Muscle layer of colon (tissue), 2 donors: ENCODE data around the gene ATP5PF.
"Not testable (repeated sequence)": the region's sequence is repeated elsewhere in the genome, so short reads cannot be mapped to it uniquely, and the experiment has no call there.

Source experiments
- H3K27ac ChIP-seq: one replicate; pipeline ENCODE4 v1.7.0; 2013; ENCODE audit warnings: low read depth, mild to moderate bottlenecking, low read length, moderate library complexity
- H3K27me3 ChIP-seq, 2 donors: one replicate each; pipeline ENCODE4 v1.7.0; 2013; ENCODE audit warnings: low read length in 2 of 2, mild to moderate bottlenecking in 2 of 2; ENCODE audit not compliant: insufficient read depth in 2 of 2, control insufficient read depth in 1 of 2
- H3K36me3 ChIP-seq: one replicate; pipeline ENCODE4 v1.7.0; 2013; ENCODE audit warnings: mild to moderate bottlenecking, low read length; ENCODE audit not compliant: insufficient read depth
- H3K4me1 ChIP-seq: one replicate; pipeline ENCODE4 v1.7.0; 2013; ENCODE audit warnings: mild to moderate bottlenecking, low read length; ENCODE audit not compliant: insufficient read depth
- H3K4me3 ChIP-seq, 2 donors: one replicate each; pipeline ENCODE4 v1.7.0; 2013; ENCODE audit warnings: low read length in 2 of 2, low read depth in 1 of 2, mild to moderate bottlenecking in 1 of 2, moderate library complexity in 1 of 2
- H3K9ac ChIP-seq: one replicate; pipeline ENCODE4 v1.7.0; 2013; ENCODE audit warnings: low read length
- H3K9me3 ChIP-seq: one replicate; pipeline ENCODE4 v1.7.0; 2013; ENCODE audit warnings: mild to moderate bottlenecking, low read length
- donor health status: abdominal sarcoma.
- donor health status: Adenocarcinoma of cecum.

ATP5PF gene, protein sequence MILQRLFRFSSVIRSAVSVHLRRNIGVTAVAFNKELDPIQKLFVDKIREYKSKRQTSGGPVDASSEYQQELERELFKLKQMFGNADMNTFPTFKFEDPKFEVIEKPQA

DNA sequence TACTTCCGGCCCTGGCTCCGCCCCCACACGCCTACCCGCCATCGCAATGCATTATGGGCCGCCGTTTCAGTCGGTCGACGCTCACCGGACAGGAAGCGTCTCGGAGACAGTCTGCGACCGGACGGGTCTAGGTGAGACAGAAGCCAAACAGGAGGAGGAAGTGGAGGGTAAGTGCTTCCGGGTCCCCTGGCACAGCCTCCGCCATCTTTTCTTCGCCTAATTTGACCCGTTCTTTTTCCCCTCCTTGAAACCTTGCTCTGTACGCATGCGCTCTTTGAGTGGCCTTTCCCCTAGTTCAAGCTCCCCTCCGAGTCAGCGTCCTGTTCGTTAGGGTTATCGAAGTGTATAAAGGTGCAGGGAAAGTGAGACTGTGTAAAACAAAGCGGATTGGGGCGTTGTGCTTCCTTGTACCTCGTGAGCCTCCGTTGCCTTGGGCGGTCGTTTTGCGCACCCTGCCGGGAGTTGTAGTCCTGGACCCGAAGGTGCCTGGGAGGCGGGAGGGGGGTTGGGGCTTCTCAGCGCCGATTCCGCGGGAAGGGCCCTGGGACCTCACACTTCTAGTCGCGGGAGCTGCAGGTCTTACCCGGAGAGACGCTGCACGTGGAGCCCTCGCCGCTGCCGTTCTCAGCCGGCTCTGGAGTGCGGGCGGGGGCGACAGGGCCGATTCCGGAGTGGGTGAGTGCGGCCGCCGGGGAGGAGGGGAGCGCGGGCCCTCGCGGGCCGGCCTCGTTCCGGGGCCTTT lies at the start of gene ATP5PF, which contains the start of gene GABPA:
TSS of gene ATP5PF (minus strand) at position 1 of the 742 bp plus-strand sequence. CDS start 5,110 bp downstream, outside the sequence.
TSS of gene GABPA (plus strand) at position 69 of the 742 bp plus-strand sequence. CDS start 6,627 bp downstream, outside the sequence.
- Histone ChIP-seq H3K27me3 (no peaks in the 10 kb centered on the region), H3K4me1 (peaks cover 26% of the 10 kb centered on the region), H3K9ac (peak within 1 kb of the TSS; percentile 97), H3K9me3 (no peaks in the 10 kb centered on the region), H3K27ac (peak within 1 kb of the TSS; percentile 94), H3K4me3 (peak within 1 kb of the TSS; percentile 78 to 94), H3K36me3 (peaks cover under 1% of the 10 kb centered on the region)

GRCh38 chr21:25778126-25778875 lies 43.6 kb upstream of the ATP5PF start:
- not testable (repeated sequence) for H3K4me1 ChIP-seq, H3K27me3 ChIP-seq, H3K27ac ChIP-seq, H3K9ac ChIP-seq, H3K9me3 ChIP-seq, H3K4me3 ChIP-seq, H3K36me3 ChIP-seq

DNA sequence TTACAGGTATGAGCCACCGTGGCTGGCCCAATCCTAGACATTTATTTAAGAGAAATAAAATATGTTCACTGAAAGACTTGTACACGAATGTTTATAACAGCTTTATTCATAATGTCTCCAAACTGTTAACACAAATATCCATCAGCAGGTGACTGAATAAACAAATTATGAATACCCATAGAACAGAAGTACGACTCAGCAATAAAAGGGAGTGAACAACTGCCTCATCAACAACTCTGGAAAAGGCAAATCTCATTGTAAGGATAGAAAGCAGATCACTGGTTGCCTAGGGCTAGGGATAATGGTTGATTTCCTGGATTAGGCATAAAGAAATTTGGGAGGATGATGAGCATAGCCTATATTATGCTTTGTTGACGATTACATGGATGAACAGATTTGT lies 41.7 kb upstream of the ATP5PF start:
- H3K9ac ChIP-seq, result no peak overlapping the region
- H3K4me1 ChIP-seq, result no peaks in the 10 kb centered on the region
- no peaks in the 10 kb centered on the region for H3K9me3 ChIP-seq
- H3K27me3 ChIP-seq, result no peaks in the 10 kb centered on the region
- no peak overlapping the region for H3K27ac ChIP-seq
- no peak overlapping the region for H3K4me3 ChIP-seq
- H3K36me3 ChIP-seq, result no peaks in the 10 kb centered on the region

GRCh38 chr21:25772686-25773085 lies 38.0 kb upstream of the ATP5PF start:
- no peak overlapping the region for H3K27ac ChIP-seq
- H3K9ac ChIP-seq, result no peak overlapping the region
- no peaks in the 10 kb centered on the region for H3K27me3 ChIP-seq
- H3K9me3 ChIP-seq, result no peaks in the 10 kb centered on the region
- H3K4me3 ChIP-seq, result no peak overlapping the region
- H3K4me1 ChIP-seq, result no peaks in the 10 kb centered on the region
- no peaks in the 10 kb centered on the region for H3K36me3 ChIP-seq

DNA sequence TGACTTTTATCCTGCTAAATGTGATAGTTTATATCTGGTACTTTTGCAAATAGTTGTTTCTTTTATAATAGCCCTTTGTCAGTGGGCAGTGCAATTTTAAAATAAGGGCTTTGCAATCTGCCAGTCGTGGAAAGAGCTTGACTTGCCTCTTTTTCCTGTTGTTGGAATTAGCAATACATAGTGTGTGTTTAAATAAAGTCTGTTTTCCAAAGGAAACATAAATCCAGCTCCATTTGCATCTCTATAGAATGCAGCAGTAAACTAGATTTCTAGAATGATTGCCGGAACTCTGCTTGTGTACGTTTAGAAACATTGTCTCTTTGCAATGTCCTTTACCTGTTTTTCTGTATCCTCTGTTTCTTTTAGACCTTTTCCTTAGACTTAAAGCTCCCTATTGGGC lies 33.2 kb upstream of the ATP5PF start:
- Histone ChIP-seq H3K36me3 (peaks cover 21% of the 10 kb centered on the region), H3K4me3 (no peak overlapping the region), H3K4me1 (no peaks in the 10 kb centered on the region), H3K27me3 (no peaks in the 10 kb centered on the region), H3K9ac (no peak overlapping the region), H3K9me3 (no peaks in the 10 kb centered on the region), H3K27ac (no peak overlapping the region)

DNA sequence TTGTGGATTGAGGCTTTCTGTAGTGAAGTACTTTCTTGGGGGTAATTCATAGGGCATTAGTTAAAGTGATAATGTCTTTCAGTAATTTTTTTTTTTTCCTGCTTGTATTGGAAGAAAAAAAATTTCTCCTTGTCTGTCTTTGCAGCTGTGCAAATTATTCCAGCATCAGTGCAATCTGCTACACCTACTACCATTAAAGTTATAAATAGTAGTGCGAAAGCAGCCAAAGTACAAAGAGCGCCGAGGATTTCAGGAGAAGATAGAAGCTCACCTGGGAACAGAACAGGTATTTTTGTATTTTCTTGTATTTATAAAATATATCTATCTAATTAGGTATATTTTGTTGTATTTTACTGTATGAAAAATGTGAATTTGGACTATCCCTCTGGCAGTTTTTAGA lies 29.4 kb upstream of the ATP5PF start:
- H3K4me1 ChIP-seq, result no peaks in the 10 kb centered on the region
- no peak overlapping the region for H3K27ac ChIP-seq
- peaks cover 45% of the 10 kb centered on the region for H3K36me3 ChIP-seq
- H3K4me3 ChIP-seq, result no peak overlapping the region
- H3K9ac ChIP-seq, result no peak overlapping the region
- H3K27me3 ChIP-seq, result no peaks in the 10 kb centered on the region
- no peaks in the 10 kb centered on the region for H3K9me3 ChIP-seq

GRCh38 chr21:25760677-25761076 lies 26.0 kb upstream of the ATP5PF start:
- H3K36me3 ChIP-seq, result peaks cover 50% of the 10 kb centered on the region
- no peaks in the 10 kb centered on the region for H3K27me3 ChIP-seq
- no peak overlapping the region for H3K9ac ChIP-seq
- H3K9me3 ChIP-seq, result no peaks in the 10 kb centered on the region
- no peak overlapping the region for H3K27ac ChIP-seq
- no peak overlapping the region for H3K4me3 ChIP-seq
- H3K4me1 ChIP-seq, result no peaks in the 10 kb centered on the region

GRCh38 chr21:25760061-25760460 lies 25.4 kb upstream of the ATP5PF start:
- peaks cover 43% of the 10 kb centered on the region for H3K36me3 ChIP-seq
- H3K4me3 ChIP-seq, result no peak overlapping the region
- no peaks in the 10 kb centered on the region for H3K4me1 ChIP-seq
- H3K27ac ChIP-seq, result no peak overlapping the region
- H3K9me3 ChIP-seq, result no peaks in the 10 kb centered on the region
- no peak overlapping the region for H3K9ac ChIP-seq
- H3K27me3 ChIP-seq, result no peaks in the 10 kb centered on the region

DNA sequence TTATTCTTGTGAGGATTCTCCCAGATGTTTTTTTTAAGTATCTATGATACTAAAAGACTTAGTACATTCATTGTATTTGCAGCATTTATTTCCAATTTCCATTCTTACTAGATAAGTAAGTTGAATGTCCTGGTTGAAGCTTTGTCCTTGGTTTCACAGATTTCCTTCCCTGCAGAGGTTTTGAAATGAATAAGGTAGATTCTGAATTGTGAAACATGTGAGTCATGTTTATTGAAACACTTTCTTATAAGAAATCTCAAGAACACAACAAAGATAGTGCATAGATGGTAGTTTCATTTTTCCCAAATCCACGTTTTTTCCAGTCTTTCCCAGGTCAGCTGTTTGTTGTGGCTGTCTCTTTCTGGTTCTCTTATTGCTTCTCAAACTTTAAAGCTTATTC lies 24.9 kb upstream of the ATP5PF start:
- H3K4me3 ChIP-seq, result no peak overlapping the region
- H3K9ac ChIP-seq, result no peak overlapping the region
- H3K4me1 ChIP-seq, result no peaks in the 10 kb centered on the region
- H3K27me3 ChIP-seq, result no peaks in the 10 kb centered on the region
- H3K9me3 ChIP-seq, result no peaks in the 10 kb centered on the region
- H3K27ac ChIP-seq, result no peak overlapping the region
- peaks cover 40% of the 10 kb centered on the region for H3K36me3 ChIP-seq

DNA sequence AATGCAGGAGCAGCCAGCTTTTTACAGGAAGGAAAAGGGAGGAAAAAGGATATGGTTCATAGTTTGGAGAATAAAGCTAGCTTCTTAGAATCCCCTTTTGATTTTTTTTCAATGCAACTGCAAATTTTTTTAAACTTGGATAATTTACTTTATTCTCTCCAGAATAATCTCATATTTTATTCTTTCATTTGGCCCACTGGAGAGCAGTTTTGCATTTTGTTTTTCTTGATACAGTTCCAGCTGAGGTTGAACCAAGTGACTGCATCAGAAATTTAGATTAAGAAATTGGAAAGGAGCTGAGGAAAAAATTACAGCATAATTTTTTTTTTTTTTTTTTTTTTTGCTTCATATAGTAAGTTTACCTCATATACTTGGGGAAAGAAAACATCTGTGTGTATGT lies 22.8 kb upstream of the ATP5PF start:
- Histone ChIP-seq H3K4me3 (no peak overlapping the region), H3K9ac (no peak overlapping the region), H3K36me3 (peaks cover 32% of the 10 kb centered on the region), H3K4me1 (no peaks in the 10 kb centered on the region), H3K27me3 (no peaks in the 10 kb centered on the region), H3K9me3 (no peaks in the 10 kb centered on the region), H3K27ac (no peak overlapping the region)

DNA sequence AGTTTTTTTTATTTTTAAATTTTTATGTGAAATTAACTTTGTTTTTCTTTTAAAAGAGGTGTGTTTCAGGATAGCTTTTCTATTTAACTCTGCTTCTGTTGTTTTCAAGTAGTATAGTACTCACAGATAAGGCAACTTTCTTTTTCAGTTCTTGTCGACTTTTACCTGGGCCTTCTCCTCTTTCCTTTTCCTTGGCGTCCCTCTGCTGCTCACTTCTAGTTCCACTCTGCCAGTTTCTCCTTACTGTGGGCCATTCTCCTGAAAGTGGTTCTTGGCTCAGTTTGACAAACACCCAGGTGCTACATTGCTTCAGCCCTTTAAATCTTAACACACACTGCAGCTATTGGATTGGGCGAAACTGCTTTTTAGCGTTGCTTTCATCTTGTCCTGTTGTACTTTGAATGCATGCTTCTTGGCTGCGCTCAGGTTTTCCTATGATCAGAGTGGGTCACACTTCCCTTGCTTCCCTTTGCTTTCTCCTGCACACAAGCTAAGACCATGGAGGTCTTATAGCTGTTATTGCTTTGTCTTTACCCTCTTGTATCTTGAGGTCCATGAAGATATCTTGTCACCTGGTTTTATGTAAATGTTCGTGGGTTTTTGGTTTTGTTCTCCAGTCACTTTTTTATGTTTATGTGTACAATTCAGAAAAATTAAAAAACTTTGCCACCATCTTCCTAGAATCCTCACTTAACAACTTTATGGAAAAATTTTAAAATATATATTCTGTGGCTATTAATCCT lies 21.7 kb upstream of the ATP5PF start:
- H3K4me3 ChIP-seq, result no peak overlapping the region

More for the DNA sequence above, 21.7 kb upstream of the ATP5PF start:
- no peak overlapping the region for H3K9ac ChIP-seq
- H3K27ac ChIP-seq, result no peak overlapping the region
- no peaks in the 10 kb centered on the region for H3K4me1 ChIP-seq
- H3K9me3 ChIP-seq, result no peaks in the 10 kb centered on the region
- H3K36me3 ChIP-seq, result peaks cover 37% of the 10 kb centered on the region
- no peaks in the 10 kb centered on the region for H3K27me3 ChIP-seq
